H1 (cell line): ENCODE measurements around the gene MDM4. TPM values are rescaled to one million over a fixed set of nuclear protein-coding genes. Genes with fewer than 3 reads are reported as not detected.

Source experiments
- CTCF ChIA-PET: fragments of 300-600 bp; sonication (Branson Sonifier 250); formaldehyde crosslinking; loops from one replicate; lab custom pipeline; 2021; ENCODE audit not compliant: partially characterized antibody; lab: Charles Lee
- POLR2A ChIA-PET: fragments of 300-600 bp; sonication (Branson Sonifier 250); formaldehyde crosslinking; loops from one replicate; lab custom pipeline; 2021; ENCODE audit warnings: inconsistent platforms; ENCODE audit not compliant: partially characterized antibody; lab: Charles Lee
- DNase-seq, 2 experiments: peaks; one replicate each; pipeline versions ENCODE4 v3.0.0 to v3.0.0-alpha.2; 2010 to 2022; ENCODE audit warnings: low spot score in 2 of 2, low read depth in 1 of 2, mixed read lengths in 1 of 2
- FAIRE-seq: peaks from 2 replicates; lab custom pipeline; 2011; peaks lifted over from hg19 to GRCh38; lab: Jason Lieb, UNC
- H2AFZ ChIP-seq: 2 replicates; pipeline ENCODE4 v1.8.1; 2012; ENCODE audit warnings: low read length, inconsistent platforms
- H2AK5ac ChIP-seq: 2 replicates; pipeline ENCODE4 v1.6.1; 2013; ENCODE audit warnings: low read depth, low read length
- H2BK120ac ChIP-seq: replicated peaks from 2 replicates; pipeline ENCODE3; 2013; ENCODE audit warnings: low read depth, low read length, inconsistent platforms
- H2BK12ac ChIP-seq: 2 replicates; pipeline ENCODE4 v1.6.1; 2013; ENCODE audit warnings: low read depth, low read length
- H2BK15ac ChIP-seq: 2 replicates; pipeline ENCODE4 v1.6.1; 2013; ENCODE audit warnings: low read length
- H2BK20ac ChIP-seq: 2 replicates; pipeline ENCODE4 v1.6.1; 2013; ENCODE audit warnings: low read length
- H2BK5ac ChIP-seq: 2 replicates; pipeline ENCODE4 v1.6.1; 2013; ENCODE audit warnings: low read depth, low read length
- H3K14ac ChIP-seq: 2 replicates; pipeline ENCODE4 v1.6.1; 2013; ENCODE audit warnings: inconsistent platforms; ENCODE audit not compliant: insufficient read length
- H3K18ac ChIP-seq: 2 replicates; pipeline ENCODE4 v1.6.1; 2013; ENCODE audit warnings: low read length; ENCODE audit errors: extremely low read depth
- H3K23ac ChIP-seq: 2 replicates; pipeline ENCODE4 v1.6.1; 2013; ENCODE audit warnings: inconsistent platforms; ENCODE audit not compliant: insufficient read length
- H3K23me2 ChIP-seq: 2 replicates; pipeline ENCODE4 v1.6.1; 2013; ENCODE audit warnings: low read depth, low read length
- H3K27ac ChIP-seq: 2 replicates; pipeline ENCODE4 v1.6.1; 2011; ENCODE audit warnings: low read depth, low read length, inconsistent platforms
- H3K27me3 ChIP-seq, 4 experiments: replicated peaks in 1 of 4; 1 replicate in 1 of 4; 2 replicates in 3 of 4; pipeline versions ENCODE4 v1.6.1 to v1.8.1; 2011 to 2013; ENCODE audit warnings: low read length in 3 of 4, mild to moderate bottlenecking in 3 of 4, inconsistent platforms in 2 of 4, mixed read lengths in 2 of 4, moderate library complexity in 1 of 4; ENCODE audit not compliant: control insufficient read depth in 3 of 4, insufficient read depth in 3 of 4; ENCODE audit errors: extremely low read depth in 1 of 4
- H3K36me3 ChIP-seq, 4 experiments: 2 replicates each; pipeline versions ENCODE4 v1.6.1 to v1.8.1; 2011 to 2013; ENCODE audit warnings: mild to moderate bottlenecking in 4 of 4, low read length in 3 of 4, moderate library complexity in 2 of 4, control low read depth in 1 of 4, inconsistent platforms in 1 of 4; ENCODE audit not compliant: insufficient read depth in 4 of 4, control insufficient read depth in 2 of 4
- H3K4ac ChIP-seq: replicated peaks from 2 replicates; pipeline ENCODE3; 2013; ENCODE audit warnings: low read length, low read depth, mixed read lengths, inconsistent platforms; ENCODE audit not compliant: insufficient read length
- H3K4me1 ChIP-seq, 4 experiments: replicated peaks in 1 of 4; 1 replicate in 1 of 4; 2 replicates in 3 of 4; pipeline versions ENCODE4 v1.6.1 to v1.8.1; 2011 to 2013; ENCODE audit warnings: low read length in 3 of 4, inconsistent platforms in 2 of 4, mixed read lengths in 1 of 4; ENCODE audit not compliant: insufficient read depth in 4 of 4, control insufficient read depth in 3 of 4
- H3K4me2 ChIP-seq, 2 experiments: 2 replicates each; pipeline versions ENCODE4 v1.6.1 to v1.8.1; 2011 to 2013; ENCODE audit warnings: low read depth in 2 of 2, low read length in 2 of 2, control low read depth in 1 of 2, inconsistent platforms in 1 of 2, mild to moderate bottlenecking in 1 of 2; ENCODE audit not compliant: insufficient read depth in 1 of 2
- H3K4me3 ChIP-seq, 4 experiments: fragments of 200-600, 300-600 bp in 1 of 4; sonication (generic), shearing (Covaris generic), sonication (Bioruptor Twin) in 1 of 4; 2 replicates each; pipeline versions ENCODE4 v1.5.1 to v1.8.1; 2011 to 2016; ENCODE audit warnings: low read length in 4 of 4, low read depth in 3 of 4, control low read depth in 2 of 4, inconsistent platforms in 2 of 4, mild to moderate bottlenecking in 2 of 4, mixed read lengths in 1 of 4, moderate library complexity in 1 of 4; ENCODE audit not compliant: insufficient read depth in 2 of 4; ENCODE audit errors: extremely low read depth in 1 of 4
- H3K56ac ChIP-seq: replicated peaks from 2 replicates; pipeline ENCODE3; 2013; ENCODE audit warnings: low read depth, mild to moderate bottlenecking, mixed read lengths, low read length, inconsistent platforms; ENCODE audit not compliant: insufficient read length
- H3K79me1 ChIP-seq: 2 replicates; pipeline ENCODE4 v1.6.1; 2013; ENCODE audit warnings: low read depth, low read length, control low read depth
- H3K79me2 ChIP-seq, 2 experiments: 2 replicates each; pipeline versions ENCODE4 v1.6.1 to v1.8.1; 2012 to 2013; ENCODE audit warnings: low read length in 2 of 2, mild to moderate bottlenecking in 2 of 2, inconsistent platforms in 1 of 2; ENCODE audit not compliant: insufficient read depth in 2 of 2, control insufficient read depth in 1 of 2
- H3K9ac ChIP-seq, 4 experiments: replicated peaks in 1 of 4; 1 replicate in 1 of 4; 2 replicates in 3 of 4; pipeline versions ENCODE4 v1.6.1 to v1.8.1; 2011 to 2013; ENCODE audit warnings: low read depth in 3 of 4, low read length in 3 of 4, control low read depth in 2 of 4, mild to moderate bottlenecking in 2 of 4, moderate library complexity in 2 of 4, inconsistent platforms in 1 of 4; ENCODE audit errors: extremely low read depth in 1 of 4
- H3K9me3 ChIP-seq, 2 experiments: 2 replicates each; pipeline versions ENCODE4 v1.6.1 to v1.8.1; 2012 to 2013; ENCODE audit warnings: mild to moderate bottlenecking in 2 of 2, moderate library complexity in 2 of 2, control low read depth in 1 of 2, inconsistent platforms in 1 of 2, low read depth in 1 of 2, low read length in 1 of 2, mixed read lengths in 1 of 2; ENCODE audit not compliant: insufficient read depth in 2 of 2
- H4K20me1 ChIP-seq, 2 experiments: replicated peaks in 1 of 2; 2 replicates each; pipeline versions ENCODE3 to v1.8.1; 2011 to 2013; ENCODE audit warnings: inconsistent platforms in 2 of 2, low read length in 2 of 2, mild to moderate bottlenecking in 1 of 2; ENCODE audit not compliant: insufficient read depth in 2 of 2, control insufficient read depth in 1 of 2
- H4K5ac ChIP-seq: 2 replicates; pipeline ENCODE4 v1.6.1; 2013; ENCODE audit warnings: low read length, low read depth, mixed read lengths, inconsistent platforms; ENCODE audit not compliant: insufficient read length
- H4K8ac ChIP-seq: 2 replicates; pipeline ENCODE4 v1.8.0; 2013; ENCODE audit warnings: mild to moderate bottlenecking, moderate library complexity, low read length, inconsistent platforms; ENCODE audit not compliant: insufficient read depth; ENCODE audit errors: extremely low read depth
- H4K91ac ChIP-seq: replicated peaks from 2 replicates; pipeline ENCODE3; 2013; ENCODE audit warnings: low read length, mixed read lengths, inconsistent platforms; ENCODE audit not compliant: insufficient read length
- GTF2F1 ChIP-seq: IDR thresholded peaks from 2 replicates; pipeline ENCODE4 v1.6.1; 2012; ENCODE audit warnings: low read depth, low read length, improper control_type of control experiment, borderline replicate concordance
- MAFK ChIP-seq: IDR thresholded peaks from 2 replicates; pipeline ENCODE4 v1.6.1; 2012; ENCODE audit warnings: low read depth, mild to moderate bottlenecking, improper control_type of control experiment, low read length
- PHF8 ChIP-seq: fragments of 200-600 bp; sonication (generic); conservative IDR thresholded peaks from 2 replicates; pipeline ENCODE4 v1.7.1; 2012; ENCODE audit warnings: low read depth, mild to moderate bottlenecking, inconsistent platforms, low read length, moderate library complexity
- POLR2AphosphoS5 ChIP-seq: IDR thresholded peaks from 2 replicates; pipeline ENCODE4 v1.6.1; 2011; ENCODE audit warnings: low read depth, low read length
- RNF2 ChIP-seq: fragments of 200-900, 300-1000 bp; sonication (generic); IDR thresholded peaks from 2 replicates; pipeline ENCODE4 v1.7.1; 2016; ENCODE audit warnings: borderline replicate concordance, low read depth, mild to moderate bottlenecking, antibody characterized with exemption, low read length; ENCODE audit not compliant: poor library complexity, severe bottlenecking; ENCODE audit errors: missing control alignments
- TAF7 ChIP-seq: optimal IDR thresholded peaks from 2 replicates; pipeline ENCODE3; 2011; ENCODE audit warnings: low read depth, mild to moderate bottlenecking, inconsistent platforms, low read length, moderate library complexity, borderline replicate concordance
- TEAD4 ChIP-seq: IDR thresholded peaks from 2 replicates; pipeline ENCODE4 v1.6.1; 2012; ENCODE audit warnings: low read depth, low read length, inconsistent platforms, mixed read lengths
- WGBS, 2 experiments: shearing (Covaris generic) in 1 of 2; methylation state at CpG; one replicate each; pipeline versions ENCODE4 v1.1.6 to v1.1.7; 2013 to 2015; ENCODE audit warnings: low lambda C conversion rate in 2 of 2, mixed read lengths in 2 of 2, inconsistent platforms in 1 of 2, low coverage in 1 of 2, missing lambda C conversion rate in 1 of 2; ENCODE audit not compliant: insufficient replicate concordance in 2 of 2, insufficient coverage in 1 of 2, insufficient read length in 1 of 2; ENCODE audit errors: extremely low coverage in 1 of 2, missing lambda C conversion rate in 1 of 2; 5-methylcytosine and 5-hydroxymethylcytosine counted together
- polyA plus RNA-seq, 7 experiments: library from polyadenylated mRNA; depleted of rRNA in 3 of 7; stranded (reverse) in 5 of 7; unstranded in 2 of 7; fragments of >200 nt in 5 of 7; fragments of 200-250 nt in 2 of 7; gene quantifications; 1 replicate in 5 of 7; 2 replicates in 1 of 7; 4 replicates in 1 of 7; pipeline versions ENCODE4 v1.2.1 to v1.2.3, GENCODE V29; 2011 to 2013; ENCODE audit warnings: missing spikeins in 2 of 7, mixed read lengths in 2 of 7
- total RNA-seq: library from RNA; stranded (reverse); fragmentation: NEBNext Ultra II Directional; extraction: Animal tissue kit (Norgen Biotek cat#: 25700); gene quantifications from 2 replicates; pipeline ENCODE4 v1.2.1, GENCODE V29; 2021

The MDM4 gene
- total and polyA plus RNA-seq, 2 of the 8 experiments (the other 6 are each of a cell fraction or from before 2014, with no cell fraction given) = 10.8 to 84.9 TPM

DNA sequence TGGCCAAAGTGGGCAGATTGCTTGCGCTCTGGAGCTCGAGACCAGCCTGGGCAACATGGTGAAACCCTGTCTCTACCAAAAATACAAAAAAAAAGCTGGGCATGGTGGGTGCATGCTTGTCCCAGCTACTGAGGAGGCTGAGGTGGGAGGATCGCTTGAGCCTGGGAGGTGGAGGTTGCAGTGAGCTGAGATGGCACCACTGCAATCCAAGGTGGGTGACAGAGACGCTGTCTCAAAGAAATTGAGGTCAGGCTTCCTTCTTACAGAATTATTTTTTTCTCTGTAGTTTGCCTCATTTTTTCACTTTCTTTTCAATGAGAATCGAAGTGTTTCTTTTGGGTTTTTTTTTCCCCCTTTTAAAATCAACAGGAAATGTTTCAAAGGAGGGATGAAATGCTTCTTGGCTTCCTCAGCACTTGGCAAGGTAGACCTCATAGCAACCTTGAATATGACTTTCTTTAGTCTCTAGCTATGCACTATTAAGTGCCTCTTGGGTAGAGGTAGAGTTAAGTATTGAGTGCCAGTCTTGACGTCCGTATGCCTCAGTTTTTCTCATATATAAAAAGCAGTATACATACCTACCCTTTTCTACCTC is 40.3 kb downstream of the MDM4 start:
- Histone ChIP-seq H2BK120ac (no peak overlapping the region), H4K91ac (no peak overlapping the region), H4K5ac (no peak overlapping the region), H3K79me1 (no peaks in the 10 kb centered on the region), H3K4me1 (peaks cover 0 to 6% (median 0%) of the 10 kb centered on the region in 4 experiments; a peak in 1 of 7 replicates), H3K79me2 (peaks cover 0 to 3% of the 10 kb centered on the region in 2 experiments; a peak in 1 of 4 replicates), H4K8ac (no peak overlapping the region; the same call in 1 of the 2 replicates), H2BK12ac (no peak overlapping the region), H3K23me2 (no peaks in the 10 kb centered on the region), H3K27ac (no peak overlapping the region), H3K27me3 (no peaks in the 10 kb centered on the region), H3K36me3 (peaks cover 0 to 11% (median 2%) of the 10 kb centered on the region in 4 experiments; a peak in 6 of 8 replicates), H2AFZ (no peak overlapping the region), H3K56ac (no peak overlapping the region), H3K4me3 (no peak overlapping the region), H3K9ac (no peak overlapping the region), H2BK20ac (no peak overlapping the region), H3K23ac (no peak overlapping the region), H2BK15ac (no peak overlapping the region), H3K14ac (no peak overlapping the region), H3K18ac (no peak overlapping the region), H2AK5ac (no peak overlapping the region), H4K20me1 (peaks cover 0 to 2% of the 10 kb centered on the region in 2 experiments), H3K9me3 (no peaks in the 10 kb centered on the region), H3K4me2 (no peak overlapping the region), H3K4ac (peak overlapping the region; percentile 75), H2BK5ac (no peak overlapping the region)
- POLR2A ChIA-PET = interaction anchor here (0.7 kb wide), 1 partner anchor 11 kb away, joined by 3 read pairs; no protein-coding TSS in a partner anchor
- FAIRE-seq (no peak), DNase-seq (no peak)
- WGBS, 2 experiments = 92% methylated on average over 7 of the region's 7 CpGs; no CpG with 5 or more reads in 1 of the 2 experiments
- CTCF ChIA-PET = interaction anchor here (1.0 to 28.0 kb wide), 5 partner anchors 9 to 271 kb away, joined by 3 to 397 read pairs (median 5); no protein-coding TSS in a partner anchor
- TF ChIP-seq POLR2AphosphoS5 (no peak), GTF2F1 (no peak), TEAD4 (no peak), RNF2 (no peak), MAFK (no peak), PHF8 (no peak), TAF7 (no peak)
